Psoas muscle (tissue), 8 donors: ENCODE data around the gene GSTO1. TPM values are rescaled to one million over a fixed set of nuclear protein-coding genes. Genes with fewer than 3 reads are reported as not detected.
A peak's percentile ranks its signal among the peaks of the same experiment; 100 is the strongest.

ENCODE experiments used
- ATAC-seq, 4 donors: fragments of 200-7000 bp; cut with Tn5 transposase; one replicate each; pipeline ENCODE4 v1.9.1; 2020; ENCODE audit warnings: moderate library complexity in 3 of 4, mild to moderate bottlenecking in 2 of 4
- DNase-seq, 2 donors: peaks; one replicate each; pipeline ENCODE4 v3.0.0-alpha.2; 2020
- H3K27ac ChIP-seq: fragments of 200-600 bp; one replicate; pipeline ENCODE4 v1.8.0; 2022
- H3K27me3 ChIP-seq, 3 donors: fragments of 200-600 bp in 1 of 3; one replicate each; pipeline versions ENCODE4 v1.6.1 to v1.8.0; 2013 to 2022; ENCODE audit warnings: low read length in 2 of 3, mild to moderate bottlenecking in 2 of 3, moderate library complexity in 1 of 3; ENCODE audit not compliant: insufficient read depth in 3 of 3
- H3K36me3 ChIP-seq, 2 donors: fragments of 200-600 bp in 1 of 2; one replicate each; pipeline versions ENCODE4 v1.6.1 to v1.8.0; 2013 to 2022; ENCODE audit warnings: low read depth in 1 of 2, mild to moderate bottlenecking in 1 of 2, moderate library complexity in 1 of 2; ENCODE audit not compliant: insufficient read depth in 1 of 2
- H3K4me1 ChIP-seq: fragments of 200-600 bp; one replicate; pipeline ENCODE4 v1.8.0; 2022
- H3K4me3 ChIP-seq: fragments of 200-600 bp; one replicate; pipeline ENCODE4 v1.8.0; 2022; ENCODE audit warnings: mild to moderate bottlenecking
- H3K9me3 ChIP-seq: fragments of 200-600 bp; one replicate; pipeline ENCODE4 v1.8.0; 2022
- CTCF ChIP-seq: fragments of 200-600 bp; IDR thresholded peaks from one replicate; pipeline ENCODE4 v1.8.0; 2022; ENCODE audit warnings: antibody characterized with exemption
- WGBS, 3 donors: extraction: QIAGEN DNeasy Blood & Tissue Kit; methylation state at CpG; one replicate each; pipeline versions ENCODE4 v1.1.6 to v1.1.7; 2013; 5-methylcytosine and 5-hydroxymethylcytosine counted together
- intact Hi-C, 2 donors: fragments of 100-400 bp; cut with DNase I; formaldehyde crosslinking; loops; one replicate each; pipeline versions ENCODE4 v1.11.0 to v1.14.2; 2022
- polyA plus RNA-seq, 3 donors: library from polyadenylated mRNA; stranded (reverse); fragments of 200-250 nt; gene quantifications; one replicate each; pipeline ENCODE4 v1.2.3, GENCODE V29; 2013
- total RNA-seq, 4 donors: library from RNA; stranded (reverse); fragmentation: NEBNext Ultra II Directional in 2 of 4; extraction: Animal tissue kit (Norgen Biotek cat#: 25700) in 2 of 4; gene quantifications; one replicate each; pipeline versions ENCODE4 v1.2.1 to v1.2.4, GENCODE V29; 2021 to 2023
- donor health status: healthy with polysubstance abuse.
- donor health status: DM: no; HTN: no; CAD: no; lungs with moderate emphysema.
- donor health status: Bipolar disorder and iron deficiency.
- donor health status: healthy.
- donor health status: DM: yes; HTN: yes; CAD: no.
- donor health status: DM: no; HTN: no; CAD: no.
- donor health status: DM: no; HTN: no; CAD: no.
- donor health status: DM: yes; HTN: yes; CAD: no.

Gene GSTO1
- total and polyA plus RNA-seq, 7 donors, result 73.7 to 742 (median 120) TPM

- Histone ChIP-seq H3K4me3 (no peak overlapping the region), H3K4me1 (peaks cover 16% of the 10 kb centered on the region), H3K27ac (no peak overlapping the region), H3K9me3 (no peaks in the 10 kb centered on the region), H3K27me3 (no peaks in the 10 kb centered on the region), H3K36me3 (no peaks in the 10 kb centered on the region)
- WGBS, 3 donors, result 62 to 65% (median 64%) methylated on average over 17 of the region's 17 CpGs
- TF ChIP-seq CTCF, result no peak
- ATAC-seq, result no peak
- DNase-seq, result no peak
- intact Hi-C loops, result no loop called here
Observed at GRCh38 chr10:104297697-104298660, 43.3 kb downstream of the GSTO1 start.

GRCh38 chr10:104299031-104299904 is 44.6 kb downstream of the GSTO1 start:
- DNase-seq (no peak), ATAC-seq (no peak)
- WGBS, 3 donors, result 62 to 66% (median 66%) methylated on average over 13 of the region's 13 CpGs
- intact Hi-C loops, result no loop called here
- peak overlapping the region; percentile 68 for H3K27ac ChIP-seq
- no peaks in the 10 kb centered on the region for H3K27me3 ChIP-seq
- H3K4me3 ChIP-seq, result no peak overlapping the region
- no peaks in the 10 kb centered on the region for H3K9me3 ChIP-seq
- H3K36me3 ChIP-seq, result no peaks in the 10 kb centered on the region
- peaks cover 16% of the 10 kb centered on the region for H3K4me1 ChIP-seq
- no peak for TF ChIP-seq CTCF

- intact Hi-C loops, result no loop called here
- 28 to 37% (median 31%) methylated on average over 12 of the region's 12 CpGs for WGBS, 3 donors
- peak in 1 of 2 donors; percentile 52 for DNase-seq
Observed at GRCh38 chr10:104300002-104300735, 45.5 kb downstream of the GSTO1 start.

More at GRCh38 chr10:104300002-104300735, 45.5 kb downstream of the GSTO1 start:
- peak in 3 of 4 donors; percentile 6 to 12 (median 12) for ATAC-seq
- no peaks in the 10 kb centered on the region for H3K36me3 ChIP-seq
- H3K27ac ChIP-seq, result peak overlapping the region; percentile 68
- TF ChIP-seq CTCF, result no peak
- peaks cover 23% of the 10 kb centered on the region for H3K4me1 ChIP-seq
- no peak overlapping the region for H3K4me3 ChIP-seq
- H3K9me3 ChIP-seq, result no peaks in the 10 kb centered on the region
- H3K27me3 ChIP-seq, result no peaks in the 10 kb centered on the region
